ENCODE data around the gene GHR.

The GHR gene

GRCh38 chr5:42422656-42423280 lies 471 bp upstream of the GHR start:
- Histone ChIP-seq H3K27ac (no peak overlapping the region), H3K9ac (no peak overlapping the region), H3K4me3 (IDR thresholded peaks at IDR 0.05; ENCODE audit: insufficient read depth, low read depth, low read length) (no peak overlapping the region), H3K27me3 (ENCODE audit: insufficient read depth, low read depth) (no peaks in the 10 kb centered on the region), H3K79me2 (ENCODE audit: insufficient read depth, low read depth) (no peaks in the 10 kb centered on the region), H3K4me2 (no peak overlapping the region), H3K36me3 (ENCODE audit: insufficient read depth) (no peaks in the 10 kb centered on the region), H4K20me1 (ENCODE audit: insufficient read depth) (no peaks in the 10 kb centered on the region), H2AFZ (ENCODE audit: low read depth) (peak overlapping the region; percentile 47; the same call in 1 of the 2 replicates), H3K4me1 (ENCODE audit: low read depth, poor library complexity, severe bottlenecking) (no peaks in the 10 kb centered on the region)
- TF ChIP-seq CTCF (conservative IDR thresholded peaks at IDR 0.05; ENCODE audit: low read depth, low read length) = no peak

GRCh38 chr5:42426016-42426415 lies 2.8 kb downstream of the GHR start:
- Histone ChIP-seq H3K36me3 (ENCODE audit: insufficient read depth) (no peaks in the 10 kb centered on the region), H3K4me2 (no peak overlapping the region), H2AFZ (ENCODE audit: low read depth) (no peak overlapping the region), H3K27me3 (ENCODE audit: insufficient read depth, low read depth) (no peaks in the 10 kb centered on the region), H3K27ac (no peak overlapping the region), H3K4me1 (ENCODE audit: low read depth, poor library complexity, severe bottlenecking) (no peaks in the 10 kb centered on the region), H3K4me3 (IDR thresholded peaks at IDR 0.05; ENCODE audit: insufficient read depth, low read depth, low read length) (no peak overlapping the region), H3K9ac (no peak overlapping the region), H4K20me1 (ENCODE audit: insufficient read depth) (no peaks in the 10 kb centered on the region), H3K79me2 (ENCODE audit: insufficient read depth, low read depth) (no peaks in the 10 kb centered on the region)
- TF ChIP-seq CTCF (conservative IDR thresholded peaks at IDR 0.05; ENCODE audit: low read depth, low read length) = no peak

- H4K20me1 ChIP-seq (ENCODE audit: insufficient read depth) = no peaks in the 10 kb centered on the region
- H3K79me2 ChIP-seq (ENCODE audit: insufficient read depth, low read depth) = no peaks in the 10 kb centered on the region
- H3K4me1 ChIP-seq (ENCODE audit: low read depth, poor library complexity, severe bottlenecking) = no peaks in the 10 kb centered on the region
- no peak overlapping the region for H3K9ac ChIP-seq
- H3K4me2 ChIP-seq = no peak overlapping the region
- H3K27ac ChIP-seq = no peak overlapping the region
- H3K36me3 ChIP-seq (ENCODE audit: insufficient read depth) = no peaks in the 10 kb centered on the region
- no peak for TF ChIP-seq CTCF (conservative IDR thresholded peaks at IDR 0.05; ENCODE audit: low read depth, low read length)
- H3K27me3 ChIP-seq (ENCODE audit: insufficient read depth, low read depth) = no peaks in the 10 kb centered on the region
- H2AFZ ChIP-seq (ENCODE audit: low read depth) = no peak overlapping the region
- H3K4me3 ChIP-seq (IDR thresholded peaks at IDR 0.05; ENCODE audit: insufficient read depth, low read depth, low read length) = no peak overlapping the region
These were observed 6.5 kb downstream of the GHR start for GRCh38 chr5:42429694-42430093.

- TF ChIP-seq CTCF (conservative IDR thresholded peaks at IDR 0.05; ENCODE audit: low read depth, low read length) = no peak
These were observed 10.9 kb downstream of the GHR start for GRCh38 chr5:42434047-42434724.

More at GRCh38 chr5:42434047-42434724, 10.9 kb downstream of the GHR start:
- H3K4me3 ChIP-seq (IDR thresholded peaks at IDR 0.05; ENCODE audit: insufficient read depth, low read depth, low read length) = no peak overlapping the region
- H3K4me1 ChIP-seq (ENCODE audit: low read depth, poor library complexity, severe bottlenecking) = no peaks in the 10 kb centered on the region
- no peaks in the 10 kb centered on the region for H3K79me2 ChIP-seq (ENCODE audit: insufficient read depth, low read depth)
- no peaks in the 10 kb centered on the region for H3K36me3 ChIP-seq (ENCODE audit: insufficient read depth)
- H3K4me2 ChIP-seq = no peak overlapping the region
- H3K27ac ChIP-seq = no peak overlapping the region
- H3K9ac ChIP-seq = no peak overlapping the region
- no peaks in the 10 kb centered on the region for H4K20me1 ChIP-seq (ENCODE audit: insufficient read depth)
- no peaks in the 10 kb centered on the region for H3K27me3 ChIP-seq (ENCODE audit: insufficient read depth, low read depth)
- H2AFZ ChIP-seq (ENCODE audit: low read depth) = no peak overlapping the region
